GM10847 (cell line): ENCODE data around the gene FTSJ3.

Experiments used
- POLR2A ChIP-seq: IDR thresholded peaks from 2 replicates; pipeline ENCODE4 v1.6.1; 2011; ENCODE audit not compliant: insufficient read length; ENCODE audit errors: extremely low read depth

FTSJ3 gene

GRCh38 chr17:63773272-63774140, 54.0 kb downstream of the FTSJ3 start, which contains the start of gene CCDC47:
CCDC47 (minus strand) TSS chr17:63773597; CDS start chr17:63766175, 7,422 bp downstream.
- TF ChIP-seq POLR2A, result peak; percentile 92

GRCh38 chr17:63772801-63773271, 54.6 kb downstream of the FTSJ3 start:
- TF ChIP-seq POLR2A, result no peak
